GM12874 (cell line): ENCODE results near the gene TC2N.

ENCODE experiments used
- CTCF ChIP-seq: IDR thresholded peaks from 2 replicates; pipeline ENCODE4 v1.5.1; 2011; ENCODE audit warnings: low read depth, mild to moderate bottlenecking, control low read depth, low read length, moderate library complexity; ENCODE audit not compliant: insufficient read depth

TC2N gene

GRCh38 chr14:91862417-91862816 lies 4.9 kb downstream of the TC2N start:
- TF ChIP-seq CTCF, result no peak

DNA sequence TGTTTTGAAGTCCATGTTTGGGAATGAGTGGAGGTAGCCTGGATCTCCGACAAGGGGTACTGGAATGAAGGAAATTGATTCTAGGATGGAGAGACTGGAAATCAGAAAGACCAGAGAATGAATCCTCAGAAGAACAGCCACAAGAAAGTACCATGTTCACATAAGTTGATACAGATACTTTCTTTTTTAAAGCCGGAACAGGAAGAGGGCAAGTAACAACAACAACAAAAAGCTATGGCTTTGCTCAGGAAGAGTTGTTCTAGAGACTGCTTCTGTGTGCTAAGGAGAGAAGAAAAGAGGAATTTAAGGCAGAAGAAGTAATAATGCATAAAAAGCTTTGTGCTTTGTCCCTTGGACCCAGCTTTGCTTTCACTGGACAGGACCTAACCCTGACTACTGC lies 6.2 kb downstream of the TC2N start:
- TF ChIP-seq CTCF, result no peak

DNA sequence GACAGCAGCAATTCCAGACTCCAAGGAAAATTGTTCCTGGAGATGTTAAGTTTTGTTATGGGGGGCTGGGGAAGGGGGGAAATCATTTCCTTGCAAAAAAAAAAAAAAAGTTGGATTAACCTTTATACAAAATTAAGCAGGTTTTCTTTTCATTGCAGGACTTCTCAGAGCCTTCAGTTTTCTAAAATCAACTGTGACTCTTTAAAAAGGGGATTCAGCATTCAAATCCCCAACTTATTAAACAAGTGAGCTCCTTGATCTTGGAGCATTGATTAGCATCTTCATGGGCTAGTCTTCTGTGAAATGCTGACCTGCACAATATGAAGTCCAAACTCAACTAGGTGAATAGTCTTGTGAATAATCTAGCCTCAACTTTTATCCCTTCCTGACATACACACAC lies 7.1 kb downstream of the TC2N start:
- no peak for TF ChIP-seq CTCF

- 0 out of 2 replicates have a peak, but pooled peaks have one; percentile 18 for TF ChIP-seq CTCF
Measured at GRCh38 chr14:91858536-91859275, 8.6 kb downstream of the TC2N start.

DNA sequence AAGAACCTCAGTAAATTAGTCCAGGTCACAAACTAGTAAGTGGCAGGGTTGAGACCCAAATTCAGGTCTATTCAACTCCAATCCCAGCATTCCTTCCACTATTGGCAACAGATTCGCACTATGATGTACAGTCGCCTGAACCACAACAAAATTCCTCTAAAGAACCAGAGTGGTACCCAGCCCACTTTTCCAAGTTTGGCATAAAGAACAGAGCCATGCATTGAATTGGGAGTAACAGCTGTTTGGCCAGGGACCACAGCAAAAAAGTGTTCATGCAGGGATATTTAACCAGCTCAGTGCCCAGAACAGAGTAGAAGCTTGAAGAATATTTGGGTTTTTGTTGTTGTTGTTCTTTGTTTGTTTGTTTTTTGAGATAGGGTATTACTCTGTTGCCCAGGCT lies 9.7 kb downstream of the TC2N start:
- no peak for TF ChIP-seq CTCF

DNA sequence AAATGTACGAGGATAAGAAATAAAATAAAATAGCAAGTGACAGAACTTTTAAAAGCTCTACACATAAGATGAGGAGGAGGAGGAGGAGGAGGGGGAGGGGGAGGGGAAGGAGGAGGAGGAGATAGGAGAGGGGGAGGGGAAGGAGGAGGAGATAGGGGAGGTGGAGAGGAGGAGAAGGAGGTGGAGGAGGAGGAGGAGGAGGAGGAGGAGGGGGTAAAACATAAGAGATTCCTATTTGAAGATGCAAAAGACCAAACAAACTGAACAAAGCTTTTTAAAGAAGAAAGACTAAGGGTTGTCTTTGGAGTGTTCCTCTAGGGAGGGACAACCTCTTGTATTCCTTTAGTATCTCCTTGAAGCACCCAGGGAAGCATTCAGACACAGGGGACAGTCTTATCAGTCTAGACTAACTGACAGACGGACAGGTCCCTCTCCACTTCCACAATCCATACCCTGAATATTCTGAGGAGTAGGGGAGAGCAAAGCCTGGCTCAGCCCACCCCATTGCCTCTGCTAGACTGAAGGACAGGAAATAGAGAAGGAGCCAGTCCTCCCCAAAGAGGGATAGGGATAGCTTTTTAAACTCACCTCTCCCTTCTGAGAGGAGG lies 12.9 kb downstream of the TC2N start:
- TF ChIP-seq CTCF, result no peak

- TF ChIP-seq CTCF, result no peak
Measured at GRCh38 chr14:91851563-91851962, 15.8 kb downstream of the TC2N start.
